Uterus (tissue), 4 donors: ENCODE results near the gene MAPK10. TPM values are rescaled to one million over a fixed set of nuclear protein-coding genes. Genes with fewer than 3 reads are reported as not detected.

Source experiments
- DNase-seq, 2 donors: peaks; one replicate each; pipeline ENCODE4 v3.0.0-alpha.2; 2019 to 2020
- H3K27ac ChIP-seq, 2 donors: fragments of 200-600 bp; sonication (generic); 1 replicate in 1 of 2; 2 replicates in 1 of 2; pipeline ENCODE4 v1.5.1; 2016 to 2018
- H3K27me3 ChIP-seq, 2 donors: fragments of 200-600 bp; sonication (generic); one replicate each; pipeline ENCODE4 v1.5.1; 2018 to 2019; ENCODE audit warnings: control low read depth in 1 of 2
- H3K36me3 ChIP-seq, 2 donors: fragments of 200-600 bp; sonication (generic); one replicate each; pipeline ENCODE4 v1.5.1; 2019; ENCODE audit warnings: control low read depth in 1 of 2
- H3K4me1 ChIP-seq, 2 donors: fragments of 200-600 bp; sonication (generic); one replicate each; pipeline ENCODE4 v1.5.1; 2018 to 2019; ENCODE audit warnings: control low read depth in 1 of 2
- H3K4me3 ChIP-seq, 2 donors: fragments of 200-600 bp; sonication (generic); 1 replicate in 1 of 2; 2 replicates in 1 of 2; pipeline ENCODE4 v1.5.1; 2018 to 2019; ENCODE audit warnings: mild to moderate bottlenecking in 1 of 2
- H3K9me3 ChIP-seq, 2 donors: fragments of 200-600 bp; sonication (generic); one replicate each; pipeline ENCODE4 v1.5.1; 2019; ENCODE audit warnings: control low read depth in 1 of 2
- POLR2A ChIP-seq, 2 donors: fragments of 450-650 bp; IDR thresholded peaks; one replicate each; pipeline ENCODE4 v1.6.1; 2016; ENCODE audit warnings: antibody characterized with exemption in 2 of 2, mild to moderate bottlenecking in 1 of 2, moderate library complexity in 1 of 2
- intact Hi-C: fragments of 100-400 bp; cut with DNase I; formaldehyde crosslinking; loops from one replicate; pipeline ENCODE4 v1.15.1; 2023; ENCODE audit warnings: low total_unique reads
- total RNA-seq, 4 donors: library from RNA; depleted of rRNA in 3 of 4; stranded (reverse); fragments of >200 nt in 3 of 4; gene quantifications; one replicate each; pipeline versions ENCODE4 v1.1.0 to v1.2.4, GENCODE V29; 2014 to 2023
- TF ChIP-seq, protein P1 (sequence below), 4 experiments: fragments of 200-600 bp in 2 of 4; fragments of 450-650 bp in 2 of 4; sonication (generic) in 2 of 4; IDR thresholded peaks; one replicate each; pipeline ENCODE4 v1.5.1; 2016 to 2019; ENCODE audit warnings: antibody characterized with exemption in 4 of 4, mild to moderate bottlenecking in 2 of 4, moderate library complexity in 1 of 4
- donor health status: DM: yes; HTN: yes; CAD: no.

Gene MAPK10
- total RNA-seq, 4 donors from 2014 or later, result 38.2 to 144 (median 73.0) TPM

DNA sequence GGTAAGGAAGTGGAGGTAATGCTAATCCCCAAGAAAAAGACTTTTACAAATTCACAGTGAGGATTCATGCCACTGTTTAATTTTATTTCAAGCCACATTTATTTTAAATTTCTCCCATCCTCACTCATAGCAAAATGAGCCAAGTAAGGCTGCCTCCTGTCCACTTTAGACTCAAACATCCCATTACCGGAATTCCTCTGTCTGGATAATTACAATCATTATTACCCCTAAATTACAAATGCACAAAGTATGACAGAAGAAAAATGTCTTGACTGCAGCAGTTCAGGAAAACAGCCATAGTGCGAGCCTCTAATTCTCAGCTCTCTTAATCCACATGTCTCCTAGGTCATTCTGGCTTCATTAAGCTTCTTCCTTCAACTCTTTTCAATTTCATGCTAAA, 57.0 kb downstream of the MAPK10 start:
- H3K27me3 ChIP-seq, result no peaks in the 10 kb centered on the region
- H3K9me3 ChIP-seq, result no peaks in the 10 kb centered on the region
- intact Hi-C loops, result no loop called here
- no peak for DNase-seq
- no peaks in the 10 kb centered on the region for H3K4me1 ChIP-seq
- TF ChIP-seq POLR2A (IDR thresholded peaks at IDR 0.05), result no peak
- TF ChIP-seq, protein P1, sequence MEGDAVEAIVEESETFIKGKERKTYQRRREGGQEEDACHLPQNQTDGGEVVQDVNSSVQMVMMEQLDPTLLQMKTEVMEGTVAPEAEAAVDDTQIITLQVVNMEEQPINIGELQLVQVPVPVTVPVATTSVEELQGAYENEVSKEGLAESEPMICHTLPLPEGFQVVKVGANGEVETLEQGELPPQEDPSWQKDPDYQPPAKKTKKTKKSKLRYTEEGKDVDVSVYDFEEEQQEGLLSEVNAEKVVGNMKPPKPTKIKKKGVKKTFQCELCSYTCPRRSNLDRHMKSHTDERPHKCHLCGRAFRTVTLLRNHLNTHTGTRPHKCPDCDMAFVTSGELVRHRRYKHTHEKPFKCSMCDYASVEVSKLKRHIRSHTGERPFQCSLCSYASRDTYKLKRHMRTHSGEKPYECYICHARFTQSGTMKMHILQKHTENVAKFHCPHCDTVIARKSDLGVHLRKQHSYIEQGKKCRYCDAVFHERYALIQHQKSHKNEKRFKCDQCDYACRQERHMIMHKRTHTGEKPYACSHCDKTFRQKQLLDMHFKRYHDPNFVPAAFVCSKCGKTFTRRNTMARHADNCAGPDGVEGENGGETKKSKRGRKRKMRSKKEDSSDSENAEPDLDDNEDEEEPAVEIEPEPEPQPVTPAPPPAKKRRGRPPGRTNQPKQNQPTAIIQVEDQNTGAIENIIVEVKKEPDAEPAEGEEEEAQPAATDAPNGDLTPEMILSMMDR (IDR thresholded peaks at IDR 0.05), result no peak
- H3K4me3 ChIP-seq, result no peak overlapping the region
- peak overlapping the region; percentile 31 to 69 for H3K27ac ChIP-seq
- no peaks in the 10 kb centered on the region for H3K36me3 ChIP-seq

DNA sequence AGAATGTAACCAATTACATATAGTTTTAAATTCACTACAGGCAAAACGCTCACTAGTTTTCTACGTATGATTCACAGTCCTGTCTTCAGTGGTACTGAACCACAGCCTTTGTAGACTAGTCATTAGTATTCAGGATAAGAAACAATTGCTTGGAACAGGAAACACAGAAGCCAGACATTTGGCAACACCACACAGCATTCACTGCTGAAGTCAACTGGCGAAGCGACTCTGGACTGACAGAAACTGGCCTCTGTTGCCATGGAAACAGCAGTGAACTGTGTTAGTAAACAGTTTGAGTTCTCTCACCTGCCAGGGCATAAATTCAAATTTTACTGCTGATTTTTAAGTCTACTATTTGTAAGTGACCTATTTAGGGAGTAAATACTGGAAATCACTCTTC, 57.6 kb downstream of the MAPK10 start:
- Histone ChIP-seq H3K27ac (peak overlapping the region; percentile 31 to 69), H3K27me3 (no peaks in the 10 kb centered on the region), H3K4me3 (no peak overlapping the region), H3K9me3 (no peaks in the 10 kb centered on the region), H3K36me3 (no peaks in the 10 kb centered on the region), H3K4me1 (no peaks in the 10 kb centered on the region)
- intact Hi-C loops, result no loop called here
- TF ChIP-seq, protein P1 (IDR thresholded peaks at IDR 0.05), result no peak
- no peak for TF ChIP-seq POLR2A (IDR thresholded peaks at IDR 0.05)
- DNase-seq, result peak; percentile 71 to 89

GRCh38 chr4:86300516-86300915, 59.3 kb downstream of the MAPK10 start:
- TF ChIP-seq POLR2A (IDR thresholded peaks at IDR 0.05), result no peak
- TF ChIP-seq, protein P1 (IDR thresholded peaks at IDR 0.05), result no peak
- H3K27ac ChIP-seq, result peak overlapping the region in 1 of 2 donors; percentile 69
- no peaks in the 10 kb centered on the region for H3K36me3 ChIP-seq
- H3K4me3 ChIP-seq, result no peak overlapping the region
- intact Hi-C loops, result no loop called here
- no peaks in the 10 kb centered on the region for H3K9me3 ChIP-seq
- no peak for DNase-seq
- H3K27me3 ChIP-seq, result no peaks in the 10 kb centered on the region
- H3K4me1 ChIP-seq, result no peaks in the 10 kb centered on the region

DNA sequence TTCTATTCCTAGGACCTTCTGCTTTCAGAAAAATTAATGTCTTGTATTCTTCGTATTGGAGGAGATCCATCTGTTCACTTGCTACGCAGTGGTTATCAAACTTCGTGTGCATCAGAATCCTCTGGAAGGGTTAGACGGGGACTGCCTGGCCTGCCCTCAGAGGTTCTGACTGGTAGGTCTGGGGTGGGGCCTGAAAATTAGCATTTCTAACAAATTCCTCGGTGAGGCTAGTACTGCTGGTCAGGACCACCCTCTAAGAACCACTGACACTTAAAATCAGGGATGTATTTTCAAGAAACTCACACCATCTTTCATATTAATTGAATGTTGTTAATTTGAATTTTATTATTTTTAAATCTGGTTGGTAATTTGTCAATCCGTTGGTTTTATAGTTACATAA, 63.0 kb downstream of the MAPK10 start:
- Histone ChIP-seq H3K4me3 (no peak overlapping the region), H3K27me3 (no peaks in the 10 kb centered on the region), H3K9me3 (no peaks in the 10 kb centered on the region), H3K36me3 (no peaks in the 10 kb centered on the region), H3K4me1 (no peaks in the 10 kb centered on the region), H3K27ac (no peak overlapping the region)
- TF ChIP-seq POLR2A (IDR thresholded peaks at IDR 0.05), result no peak
- TF ChIP-seq, protein P1 (IDR thresholded peaks at IDR 0.05), result no peak
- intact Hi-C loops, result no loop called here
- no peak for DNase-seq

- no peak for DNase-seq
- Histone ChIP-seq H3K4me3 (no peak overlapping the region), H3K27ac (no peak overlapping the region), H3K36me3 (no peaks in the 10 kb centered on the region), H3K4me1 (no peaks in the 10 kb centered on the region), H3K27me3 (no peaks in the 10 kb centered on the region), H3K9me3 (no peaks in the 10 kb centered on the region)
- TF ChIP-seq, protein P1 (IDR thresholded peaks at IDR 0.05), result no peak
- no peak for TF ChIP-seq POLR2A (IDR thresholded peaks at IDR 0.05)
- intact Hi-C loops, result no loop called here
Measured at GRCh38 chr4:86294883-86295282, 65.0 kb downstream of the MAPK10 start.
